Putamen (tissue), 1 donor: ENCODE data around the gene SLC25A28.
A peak's percentile ranks its signal among the peaks of the same experiment; 100 is the strongest.
"Not testable (repeated sequence)": the region's sequence is repeated elsewhere in the genome, so short reads cannot be mapped to it uniquely, and the experiment has no call there.

Experiments
- DNase-seq: peaks from one replicate; pipeline ENCODE4 v3.0.0-alpha.2; 2016; ENCODE audit warnings: low spot score

Gene SLC25A28

GRCh38 chr10:99628923-99629624 lies 8.8 kb upstream of the SLC25A28 start:
- no peak for DNase-seq

DNA sequence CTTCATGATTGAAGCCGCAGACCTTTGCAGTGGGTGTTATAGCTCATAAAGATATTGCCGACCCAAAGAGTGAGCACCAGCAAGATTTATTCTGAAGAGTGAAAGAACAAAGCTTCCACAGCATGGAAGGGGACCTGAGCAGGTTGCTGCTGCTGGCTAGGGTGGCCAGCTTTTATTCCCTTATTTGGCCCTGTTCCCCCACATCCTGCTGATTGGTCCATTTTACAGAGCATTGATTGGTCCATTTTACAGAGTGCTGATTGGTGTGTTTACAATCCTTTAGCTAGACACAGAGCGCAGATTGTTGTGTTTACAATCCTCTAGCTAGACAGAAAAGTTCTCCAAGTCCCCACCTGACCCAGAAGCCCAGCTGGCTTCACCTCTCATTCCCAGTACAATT lies 4.9 kb upstream of the SLC25A28 start:
- DNase-seq = not testable (repeated sequence)

DNA sequence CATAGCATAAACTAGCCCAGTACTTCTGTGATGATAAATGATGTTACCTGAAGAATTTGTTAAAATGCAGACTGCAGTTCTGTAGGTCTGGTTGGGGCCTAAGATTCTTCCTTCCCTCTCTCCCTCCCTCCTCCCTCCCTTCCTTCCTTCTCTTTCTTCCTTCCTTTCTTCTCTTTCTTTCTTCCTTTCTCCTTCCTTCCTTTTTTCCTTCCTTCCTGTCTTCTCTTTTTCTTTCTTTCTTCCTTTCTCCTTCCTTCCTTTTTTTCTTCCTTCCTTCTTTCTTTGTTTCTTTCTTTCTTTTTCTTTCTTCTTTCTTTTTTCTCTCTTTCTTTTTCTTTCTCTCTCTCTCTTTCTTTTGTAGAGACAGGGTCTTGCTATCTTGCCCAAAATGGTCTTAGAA lies 3.7 kb upstream of the SLC25A28 start:
- DNase-seq = no peak

GRCh38 chr10:99621454-99622251 lies 1.4 kb upstream of the SLC25A28 start:
- no peak for DNase-seq

GRCh38 chr10:99620711-99621453 lies 643 bp upstream of the SLC25A28 start:
- peak; percentile 87 for DNase-seq

GRCh38 chr10:99619090-99619800 lies 994 bp downstream of the SLC25A28 start:
- DNase-seq = no peak

- DNase-seq = no peak
Measured at GRCh38 chr10:99617696-99618095, 2.5 kb downstream of the SLC25A28 start.

GRCh38 chr10:99615426-99615825 lies 4.8 kb downstream of the SLC25A28 start:
- no peak for DNase-seq

- DNase-seq = peak; percentile 44
Measured at GRCh38 chr10:99612167-99612831, 7.9 kb downstream of the SLC25A28 start.

DNA sequence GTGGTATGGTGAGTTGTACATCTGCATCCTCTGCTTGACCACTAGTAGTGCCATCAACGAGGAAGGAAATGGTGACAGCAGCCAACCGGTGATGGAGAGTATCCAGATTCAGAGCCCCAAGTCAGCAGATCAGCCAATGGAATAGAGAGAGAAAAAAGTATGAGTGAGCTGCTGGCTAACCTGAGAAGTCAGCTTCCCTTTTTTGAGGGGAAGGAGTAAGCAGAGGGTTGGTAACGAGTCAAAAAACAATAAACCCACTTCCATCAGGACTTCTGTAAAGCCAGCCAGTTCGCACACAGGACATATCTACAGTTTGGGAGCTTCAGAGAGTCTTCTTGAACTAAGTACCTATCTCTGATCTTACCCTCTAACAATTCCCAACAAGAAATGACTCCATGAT lies 8.9 kb downstream of the SLC25A28 start:
- no peak for DNase-seq

DNA sequence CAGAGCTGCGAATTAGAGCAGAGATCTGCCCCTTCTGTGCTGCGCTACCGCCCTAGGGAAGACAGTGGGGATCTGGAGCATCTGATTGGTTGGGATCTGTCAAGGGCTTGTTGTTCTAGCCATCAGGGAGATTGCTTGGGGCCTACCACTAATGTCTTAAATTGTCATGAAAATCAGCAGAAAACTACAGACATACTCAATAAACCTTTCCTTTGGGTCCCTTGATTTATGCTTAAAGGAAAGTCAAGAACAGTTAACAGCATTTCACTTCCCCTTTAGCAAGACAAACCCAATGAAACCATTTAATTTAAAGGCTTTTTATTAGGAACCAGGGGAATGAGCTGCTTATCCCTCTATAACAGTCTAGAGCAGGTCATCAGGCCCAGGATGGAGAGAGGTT lies 10.0 kb downstream of the SLC25A28 start:
- no peak for DNase-seq

GRCh38 chr10:99609186-99609585 lies 11.1 kb downstream of the SLC25A28 start:
- no peak for DNase-seq

GRCh38 chr10:99605351-99605750 lies 14.9 kb downstream of the SLC25A28 start:
- DNase-seq = no peak

DNA sequence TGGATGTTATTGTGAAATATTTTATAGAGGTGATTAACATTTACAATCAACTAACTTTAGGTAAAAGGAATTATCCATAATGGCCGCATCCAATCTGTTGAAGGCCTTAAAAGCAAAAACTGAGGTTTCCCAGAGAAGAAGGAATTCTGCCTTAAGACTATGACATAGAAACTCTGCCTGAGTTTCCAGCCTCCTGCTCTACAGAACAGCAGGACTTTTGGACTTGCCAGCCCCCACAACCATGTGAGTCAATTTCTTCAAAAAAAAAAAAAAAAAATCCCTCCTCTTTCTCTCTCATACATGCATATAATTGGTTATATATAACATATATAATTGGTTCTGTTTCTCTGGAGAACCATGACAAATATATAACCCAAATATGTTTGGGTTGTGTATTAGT lies 15.4 kb downstream of the SLC25A28 start:
- no peak for DNase-seq

DNA sequence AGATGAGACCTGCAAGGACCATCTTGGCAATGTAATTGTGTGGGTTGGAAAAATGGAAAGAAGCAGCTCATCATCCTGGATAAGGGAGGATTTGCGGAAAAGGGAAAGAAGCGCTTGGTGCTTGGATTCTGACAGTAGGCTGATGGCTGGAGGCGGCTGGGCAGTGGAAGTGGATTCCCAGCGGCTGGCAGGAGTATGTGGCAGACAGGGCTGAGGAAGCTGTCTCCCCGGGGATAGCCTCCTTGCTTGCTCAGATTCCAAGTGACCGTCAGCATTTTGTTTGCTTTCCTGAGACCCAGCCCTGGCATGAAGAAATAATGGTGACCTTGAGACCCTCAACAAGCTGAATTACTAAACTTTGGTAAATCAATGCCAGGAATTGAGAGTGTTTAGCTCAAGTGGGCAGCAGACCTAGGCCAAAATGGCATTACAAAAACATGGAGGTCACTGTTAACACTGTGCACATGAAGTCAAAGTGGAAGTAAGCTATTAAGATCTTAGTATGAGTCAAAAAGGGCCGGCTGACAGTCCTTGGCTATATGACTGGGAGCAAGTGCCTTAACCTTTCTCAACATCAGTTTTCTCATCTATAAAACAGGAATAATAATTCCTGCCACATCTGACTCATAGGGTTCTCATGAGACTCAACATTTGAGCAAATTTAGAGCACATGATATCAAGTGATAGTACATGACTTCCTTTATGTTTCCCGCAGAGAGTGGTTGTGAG lies 21.3 kb downstream of the SLC25A28 start:
- no peak for DNase-seq

- DNase-seq = no peak
Measured at GRCh38 chr10:99598011-99598410, 22.2 kb downstream of the SLC25A28 start.

- not testable (repeated sequence) for DNase-seq
Measured at GRCh38 chr10:99596708-99597107, 23.5 kb downstream of the SLC25A28 start.

- no peak for DNase-seq
Measured at GRCh38 chr10:99595770-99596465, 24.3 kb downstream of the SLC25A28 start.

DNA sequence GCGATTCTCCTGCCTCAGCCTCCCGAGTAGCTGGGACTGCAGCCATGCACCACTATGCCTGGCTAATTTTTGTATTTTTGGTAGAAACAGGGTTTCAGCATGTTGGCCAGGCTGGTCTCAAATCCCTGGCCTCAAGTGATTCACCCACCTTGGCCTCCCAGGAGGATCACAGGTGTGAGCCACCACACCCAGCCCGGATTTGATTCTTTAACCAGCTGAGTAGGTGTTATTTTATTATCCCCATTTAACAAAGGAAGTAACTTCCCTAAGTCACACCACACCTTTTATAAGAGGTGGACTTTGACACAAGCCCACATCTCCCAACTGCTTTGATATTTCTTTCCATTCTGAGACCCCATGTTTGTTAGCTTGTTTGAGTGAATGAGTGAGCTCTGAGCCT lies 25.0 kb downstream of the SLC25A28 start:
- no peak for DNase-seq

GRCh38 chr10:99593312-99593711 lies 26.9 kb downstream of the SLC25A28 start:
- DNase-seq = no peak
